SK-N-SH treated with all-trans-retinoic acid at 6 μM for 48 hours (cell line): ENCODE data around the gene CLMN.

Source experiments
- ATAC-seq: fragments of 200-7000 bp; cut with Tn5 transposase; 3 replicates; pipeline ENCODE4 v1.9.1; 2020; ENCODE audit warnings: mild to moderate bottlenecking, moderate library complexity
- ARNTL ChIP-seq: fragments of 450-650 bp; formaldehyde crosslinking; IDR thresholded peaks from 2 replicates; pipeline ENCODE4 v1.5.0; 2020; ENCODE audit warnings: low read depth, mild to moderate bottlenecking, moderate library complexity, borderline replicate concordance
- BACH2 ChIP-seq: fragments of 250-450 bp; sonication (Bioruptor Pico); IDR thresholded peaks from 2 replicates; pipeline ENCODE4 v1.9.0; 2021; ENCODE audit warnings: mild to moderate bottlenecking, borderline replicate concordance
- CSDC2 ChIP-seq: fragments of 250-450 bp; sonication (Bioruptor Pico); IDR thresholded peaks from 2 replicates; pipeline ENCODE4 v1.5.0; 2020; ENCODE audit warnings: mild to moderate bottlenecking, moderate library complexity
- ESRRG ChIP-seq: fragments of 250-450 bp; sonication (Bioruptor Pico); IDR thresholded peaks from 2 replicates; pipeline ENCODE4 v1.6.1; 2021; ENCODE audit warnings: mild to moderate bottlenecking
- GLIS3 ChIP-seq: fragments of 250-450 bp; sonication (Bioruptor Pico); IDR thresholded peaks from 2 replicates; pipeline ENCODE4 v1.5.0; 2020; ENCODE audit warnings: mild to moderate bottlenecking, moderate library complexity
- ISL1 ChIP-seq: fragments of 250-450 bp; sonication (Bioruptor Pico); IDR thresholded peaks from 2 replicates; pipeline ENCODE4 v2.1.2; 2022; ENCODE audit warnings: mild to moderate bottlenecking, moderate library complexity
- OSR1 ChIP-seq: fragments of 250-450 bp; sonication (Bioruptor Pico); IDR thresholded peaks from 2 replicates; pipeline ENCODE4 v1.8.0; 2022; ENCODE audit warnings: moderate library complexity, mild to moderate bottlenecking, inconsistent platforms
- PPARA ChIP-seq: fragments of 250-450 bp; sonication (Bioruptor Pico); IDR thresholded peaks from 2 replicates; pipeline ENCODE4 v1.5.0; 2020; ENCODE audit warnings: mild to moderate bottlenecking, borderline replicate concordance
- RARB ChIP-seq: fragments of 250-450 bp; sonication (Bioruptor Pico); IDR thresholded peaks from 2 replicates; pipeline ENCODE4 v1.8.0; 2021; ENCODE audit warnings: mild to moderate bottlenecking, moderate library complexity
- TCF4 ChIP-seq: fragments of 250-450 bp; sonication (Bioruptor Pico); IDR thresholded peaks from 2 replicates; pipeline ENCODE4 v1.8.0; 2021; ENCODE audit warnings: mild to moderate bottlenecking, moderate library complexity, borderline replicate concordance
- TOX ChIP-seq: fragments of 250-450 bp; sonication (Bioruptor Pico); IDR thresholded peaks from 2 replicates; pipeline ENCODE4 v1.8.0; 2021; ENCODE audit warnings: mild to moderate bottlenecking, moderate library complexity, borderline replicate concordance
- ZC3H10 ChIP-seq: fragments of 250-450 bp; sonication (Bioruptor Pico); IDR thresholded peaks from 2 replicates; pipeline ENCODE4 v1.5.1; 2021; ENCODE audit warnings: mild to moderate bottlenecking, moderate library complexity
- ZFP30 ChIP-seq: fragments of 450-650 bp; formaldehyde crosslinking; IDR thresholded peaks from 2 replicates; pipeline ENCODE4 v1.5.0; 2022; ENCODE audit warnings: mild to moderate bottlenecking, moderate library complexity
- ZNF565 ChIP-seq: fragments of 450-650 bp; formaldehyde crosslinking; conservative IDR thresholded peaks from 2 replicates; pipeline ENCODE4 v1.5.0; 2020; ENCODE audit warnings: low read depth, mild to moderate bottlenecking, moderate library complexity
- ZNF70 ChIP-seq: fragments of 450-650 bp; formaldehyde crosslinking; IDR thresholded peaks from 2 replicates; pipeline ENCODE4 v1.5.0; 2020; ENCODE audit warnings: mild to moderate bottlenecking, moderate library complexity
- ZNF8 ChIP-seq: fragments of 450-650 bp; formaldehyde crosslinking; IDR thresholded peaks from 2 replicates; pipeline ENCODE4 v1.5.0; 2020; ENCODE audit warnings: mild to moderate bottlenecking, moderate library complexity
- TF ChIP-seq, protein P1 (sequence below): fragments of 250-450 bp; sonication (Bioruptor Pico); IDR thresholded peaks from 2 replicates; pipeline ENCODE4 v1.5.1; 2020; ENCODE audit warnings: low read depth, mild to moderate bottlenecking, moderate library complexity
- TF ChIP-seq, protein P2 (sequence below): fragments of 250-450 bp; sonication (Bioruptor Pico); IDR thresholded peaks from 2 replicates; pipeline ENCODE4 v1.5.0; 2020; ENCODE audit warnings: mild to moderate bottlenecking, moderate library complexity
- TF ChIP-seq, protein P3 (sequence below): fragments of 250-450 bp; sonication (Bioruptor Pico); IDR thresholded peaks from 2 replicates; pipeline ENCODE4 v1.5.1; 2021; ENCODE audit warnings: mild to moderate bottlenecking, moderate library complexity
- TF ChIP-seq, protein P4 (sequence below): fragments of 250-450 bp; sonication (Bioruptor Pico); IDR thresholded peaks from 2 replicates; pipeline ENCODE4 v1.8.0; 2020; ENCODE audit warnings: mild to moderate bottlenecking, moderate library complexity, borderline replicate concordance

CLMN gene

DNA sequence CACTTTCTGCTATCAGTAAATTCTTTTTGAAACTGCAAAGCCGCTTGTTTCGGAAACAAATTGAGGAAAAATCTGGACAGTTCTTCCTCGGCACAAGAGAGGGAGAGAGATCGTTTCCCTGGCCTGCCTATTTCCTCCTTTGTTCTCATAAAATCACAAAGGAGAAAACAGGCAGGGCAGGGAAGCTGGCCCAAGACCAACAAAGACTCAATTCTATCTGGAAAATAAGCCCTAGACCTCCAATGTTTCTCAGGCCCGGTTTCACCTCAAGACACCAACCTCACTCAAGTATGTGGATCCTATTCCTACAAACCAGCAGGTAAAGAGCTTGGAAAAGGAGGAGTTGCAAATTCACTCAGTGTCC, 181.9 kb downstream of the CLMN start:
- ATAC-seq, result no peak
- TF ChIP-seq OSR1 (CRISPR knock-in tag), result no peak

DNA sequence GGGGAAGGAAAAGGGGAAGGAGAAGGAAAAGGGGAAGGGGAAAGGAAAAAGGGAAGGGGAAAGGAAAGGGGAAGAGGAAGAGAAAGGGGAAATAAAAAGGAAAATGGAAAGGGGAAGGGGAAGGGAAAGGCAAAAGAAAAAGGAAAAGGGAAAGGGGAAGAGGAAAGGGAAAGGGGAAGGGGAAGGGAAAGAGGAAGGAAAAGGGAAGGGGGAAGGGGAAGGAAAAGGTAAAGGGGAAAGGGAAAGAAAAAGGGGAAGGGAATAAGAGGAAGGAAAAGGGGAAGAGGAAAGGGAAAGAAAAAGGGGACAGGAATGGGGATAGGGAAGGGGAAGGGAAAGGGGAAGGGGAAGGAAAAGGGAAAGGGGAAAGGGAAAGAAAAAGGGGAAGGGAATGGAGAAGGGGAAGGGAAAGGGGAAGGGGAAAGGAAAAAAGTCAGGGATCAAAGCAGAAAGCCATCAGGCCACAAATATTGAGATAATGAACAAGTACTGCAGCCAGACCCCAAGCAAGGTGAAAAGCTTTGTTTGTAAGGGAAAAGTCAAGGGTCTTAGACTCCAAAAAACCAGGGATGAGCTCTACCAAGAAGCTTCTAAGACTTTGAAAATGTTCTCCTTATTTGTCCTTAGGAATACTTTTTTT, 182.4 kb downstream of the CLMN start:
- no peak for ATAC-seq
- no peak for TF ChIP-seq OSR1 (CRISPR knock-in tag)
- TF ChIP-seq ARNTL (CRISPR knock-in tag), result no peak
- TF ChIP-seq TOX (CRISPR knock-in tag), result no peak
- TF ChIP-seq ZNF70 (CRISPR knock-in tag), result no peak
- no peak for TF ChIP-seq ZNF565 (CRISPR knock-in tag)
- no peak for TF ChIP-seq GLIS3 (CRISPR knock-in tag)
- no peak for TF ChIP-seq BACH2 (CRISPR knock-in tag)
- no peak for TF ChIP-seq ESRRG (CRISPR knock-in tag)
- no peak for TF ChIP-seq ZFP30 (CRISPR knock-in tag)
- no peak for TF ChIP-seq ZNF8 (CRISPR knock-in tag)
- TF ChIP-seq ISL1 (CRISPR knock-in tag), result no peak
- TF ChIP-seq ZC3H10 (CRISPR knock-in tag), result no peak
- TF ChIP-seq, protein P1, sequence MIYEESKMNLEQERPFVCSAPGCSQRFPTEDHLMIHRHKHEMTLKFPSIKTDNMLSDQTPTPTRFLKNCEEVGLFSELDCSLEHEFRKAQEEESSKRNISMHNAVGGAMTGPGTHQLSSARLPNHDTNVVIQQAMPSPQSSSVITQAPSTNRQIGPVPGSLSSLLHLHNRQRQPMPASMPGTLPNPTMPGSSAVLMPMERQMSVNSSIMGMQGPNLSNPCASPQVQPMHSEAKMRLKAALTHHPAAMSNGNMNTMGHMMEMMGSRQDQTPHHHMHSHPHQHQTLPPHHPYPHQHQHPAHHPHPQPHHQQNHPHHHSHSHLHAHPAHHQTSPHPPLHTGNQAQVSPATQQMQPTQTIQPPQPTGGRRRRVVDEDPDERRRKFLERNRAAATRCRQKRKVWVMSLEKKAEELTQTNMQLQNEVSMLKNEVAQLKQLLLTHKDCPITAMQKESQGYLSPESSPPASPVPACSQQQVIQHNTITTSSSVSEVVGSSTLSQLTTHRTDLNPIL (CRISPR knock-in tag), result no peak
- TF ChIP-seq PPARA (CRISPR knock-in tag), result no peak
- TF ChIP-seq, protein P2, sequence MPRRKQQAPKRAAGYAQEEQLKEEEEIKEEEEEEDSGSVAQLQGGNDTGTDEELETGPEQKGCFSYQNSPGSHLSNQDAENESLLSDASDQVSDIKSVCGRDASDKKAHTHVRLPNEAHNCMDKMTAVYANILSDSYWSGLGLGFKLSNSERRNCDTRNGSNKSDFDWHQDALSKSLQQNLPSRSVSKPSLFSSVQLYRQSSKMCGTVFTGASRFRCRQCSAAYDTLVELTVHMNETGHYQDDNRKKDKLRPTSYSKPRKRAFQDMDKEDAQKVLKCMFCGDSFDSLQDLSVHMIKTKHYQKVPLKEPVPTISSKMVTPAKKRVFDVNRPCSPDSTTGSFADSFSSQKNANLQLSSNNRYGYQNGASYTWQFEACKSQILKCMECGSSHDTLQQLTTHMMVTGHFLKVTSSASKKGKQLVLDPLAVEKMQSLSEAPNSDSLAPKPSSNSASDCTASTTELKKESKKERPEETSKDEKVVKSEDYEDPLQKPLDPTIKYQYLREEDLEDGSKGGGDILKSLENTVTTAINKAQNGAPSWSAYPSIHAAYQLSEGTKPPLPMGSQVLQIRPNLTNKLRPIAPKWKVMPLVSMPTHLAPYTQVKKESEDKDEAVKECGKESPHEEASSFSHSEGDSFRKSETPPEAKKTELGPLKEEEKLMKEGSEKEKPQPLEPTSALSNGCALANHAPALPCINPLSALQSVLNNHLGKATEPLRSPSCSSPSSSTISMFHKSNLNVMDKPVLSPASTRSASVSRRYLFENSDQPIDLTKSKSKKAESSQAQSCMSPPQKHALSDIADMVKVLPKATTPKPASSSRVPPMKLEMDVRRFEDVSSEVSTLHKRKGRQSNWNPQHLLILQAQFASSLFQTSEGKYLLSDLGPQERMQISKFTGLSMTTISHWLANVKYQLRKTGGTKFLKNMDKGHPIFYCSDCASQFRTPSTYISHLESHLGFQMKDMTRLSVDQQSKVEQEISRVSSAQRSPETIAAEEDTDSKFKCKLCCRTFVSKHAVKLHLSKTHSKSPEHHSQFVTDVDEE, result no peak
- TF ChIP-seq, protein P3, sequence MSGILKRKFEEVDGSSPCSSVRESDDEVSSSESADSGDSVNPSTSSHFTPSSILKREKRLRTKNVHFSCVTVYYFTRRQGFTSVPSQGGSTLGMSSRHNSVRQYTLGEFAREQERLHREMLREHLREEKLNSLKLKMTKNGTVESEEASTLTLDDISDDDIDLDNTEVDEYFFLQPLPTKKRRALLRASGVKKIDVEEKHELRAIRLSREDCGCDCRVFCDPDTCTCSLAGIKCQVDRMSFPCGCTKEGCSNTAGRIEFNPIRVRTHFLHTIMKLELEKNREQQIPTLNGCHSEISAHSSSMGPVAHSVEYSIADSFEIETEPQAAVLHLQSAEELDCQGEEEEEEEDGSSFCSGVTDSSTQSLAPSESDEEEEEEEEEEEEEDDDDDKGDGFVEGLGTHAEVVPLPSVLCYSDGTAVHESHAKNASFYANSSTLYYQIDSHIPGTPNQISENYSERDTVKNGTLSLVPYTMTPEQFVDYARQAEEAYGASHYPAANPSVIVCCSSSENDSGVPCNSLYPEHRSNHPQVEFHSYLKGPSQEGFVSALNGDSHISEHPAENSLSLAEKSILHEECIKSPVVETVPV, result no peak
- no peak for TF ChIP-seq CSDC2
- no peak for TF ChIP-seq RARB
- TF ChIP-seq, protein P4, sequence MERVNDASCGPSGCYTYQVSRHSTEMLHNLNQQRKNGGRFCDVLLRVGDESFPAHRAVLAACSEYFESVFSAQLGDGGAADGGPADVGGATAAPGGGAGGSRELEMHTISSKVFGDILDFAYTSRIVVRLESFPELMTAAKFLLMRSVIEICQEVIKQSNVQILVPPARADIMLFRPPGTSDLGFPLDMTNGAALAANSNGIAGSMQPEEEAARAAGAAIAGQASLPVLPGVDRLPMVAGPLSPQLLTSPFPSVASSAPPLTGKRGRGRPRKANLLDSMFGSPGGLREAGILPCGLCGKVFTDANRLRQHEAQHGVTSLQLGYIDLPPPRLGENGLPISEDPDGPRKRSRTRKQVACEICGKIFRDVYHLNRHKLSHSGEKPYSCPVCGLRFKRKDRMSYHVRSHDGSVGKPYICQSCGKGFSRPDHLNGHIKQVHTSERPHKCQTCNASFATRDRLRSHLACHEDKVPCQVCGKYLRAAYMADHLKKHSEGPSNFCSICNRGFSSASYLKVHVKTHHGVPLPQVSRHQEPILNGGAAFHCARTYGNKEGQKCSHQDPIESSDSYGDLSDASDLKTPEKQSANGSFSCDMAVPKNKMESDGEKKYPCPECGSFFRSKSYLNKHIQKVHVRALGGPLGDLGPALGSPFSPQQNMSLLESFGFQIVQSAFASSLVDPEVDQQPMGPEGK, result no peak

DNA sequence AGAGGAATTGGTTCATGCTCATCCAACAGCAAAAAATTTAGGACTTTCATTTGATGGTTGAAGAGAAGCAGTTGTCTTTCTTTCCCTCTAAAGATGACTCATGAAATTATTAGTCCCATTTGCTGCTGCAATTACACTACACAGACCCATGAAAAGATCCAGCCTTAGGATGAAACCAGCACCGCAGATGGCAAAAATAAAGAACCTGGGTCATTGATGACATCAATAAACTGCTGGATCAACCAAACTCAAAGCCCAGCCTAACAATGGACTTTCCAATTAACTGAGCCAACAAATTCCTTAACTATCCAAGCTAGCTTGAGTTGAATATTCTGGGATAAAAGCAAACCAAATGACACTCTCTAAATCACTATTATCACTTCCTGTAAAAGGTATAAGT, 183.1 kb downstream of the CLMN start:
- TF ChIP-seq, protein P2, result no peak
- TF ChIP-seq GLIS3 (CRISPR knock-in tag), result no peak
- TF ChIP-seq TCF4, result no peak
- TF ChIP-seq CSDC2, result no peak
- no peak for TF ChIP-seq ZFP30 (CRISPR knock-in tag)
- TF ChIP-seq ISL1 (CRISPR knock-in tag), result peak; percentile 32
- TF ChIP-seq, protein P4, result no peak
- no peak for TF ChIP-seq RARB
- ATAC-seq, result peak; percentile 48; the same call in 2 of the 3 replicates
